ENCODE measurements around the gene CYGB.

The CYGB gene

DNA sequence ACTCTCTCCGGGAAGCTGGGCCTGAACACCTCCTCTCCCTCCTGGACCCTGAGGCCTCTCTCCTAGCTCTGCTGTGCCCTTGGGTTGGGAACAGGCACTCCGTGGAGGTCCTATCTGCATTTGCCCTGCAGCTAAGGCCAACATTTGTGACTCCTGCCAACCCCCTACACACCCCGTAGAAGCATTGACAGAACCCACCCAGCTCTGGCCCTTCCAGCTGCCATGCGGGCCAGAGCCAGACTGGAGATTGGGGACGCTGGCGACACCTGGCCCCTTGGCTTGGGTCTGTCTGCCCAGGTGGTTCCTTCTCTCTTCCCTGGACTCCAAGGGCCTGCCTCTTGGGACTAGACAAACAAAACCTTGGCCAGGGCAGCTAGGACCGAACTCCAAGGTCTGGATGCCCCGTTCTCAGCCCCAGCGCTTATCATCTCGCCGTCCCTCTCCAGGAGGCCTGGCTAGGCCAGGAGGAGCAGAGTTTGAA lies 35.6 kb downstream of the CYGB start:
- no peak for DNase-seq (ENCODE audit: low read depth in 3 of 3, low spot score in 1 of 3)

DNA sequence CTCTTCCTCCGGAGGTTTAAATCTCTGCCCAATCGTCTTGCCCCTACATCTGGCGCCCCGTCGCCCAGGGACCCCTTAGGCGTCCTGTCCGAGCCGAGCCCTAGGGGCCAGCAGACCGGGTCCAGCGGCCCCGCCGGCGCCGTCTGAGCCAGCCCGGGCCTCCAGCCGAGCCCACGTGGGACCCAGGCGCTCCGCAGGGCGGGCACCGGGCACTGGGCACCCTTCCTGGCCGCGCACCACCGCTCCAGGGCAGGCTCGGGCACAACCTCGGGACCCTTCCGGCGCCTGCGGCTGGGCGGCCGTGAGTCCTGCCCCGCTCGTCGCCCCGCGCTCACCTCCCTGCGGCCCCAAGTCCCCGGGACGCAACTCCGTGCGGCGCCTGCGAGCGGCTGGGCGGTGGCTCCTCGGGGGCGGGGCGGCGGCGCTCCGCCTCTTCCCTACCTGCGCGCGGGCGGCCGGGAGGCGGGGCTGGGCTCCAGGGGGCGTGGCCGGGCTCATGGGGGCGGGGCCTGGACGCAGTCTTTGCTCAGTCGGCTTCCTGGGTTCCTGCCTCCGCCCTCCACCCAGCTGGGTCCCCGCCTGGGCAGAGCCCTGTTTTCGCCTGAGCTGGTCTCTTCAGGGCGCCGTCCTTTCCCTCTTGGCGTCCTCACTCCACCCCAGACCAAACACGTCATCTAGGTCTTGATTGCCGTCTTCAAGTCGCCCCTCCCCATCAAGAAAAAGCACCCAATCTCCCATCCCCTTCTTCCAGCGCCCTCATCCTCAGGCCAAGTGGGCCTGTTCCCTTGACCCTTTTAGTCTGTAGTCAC lies 36.3 kb downstream of the CYGB start, which contains the start of gene RHBDF2:
Gene RHBDF2, minus strand, starts transcription at position 406 of the 809 bp plus-strand sequence. CDS start 19,899 bp downstream, outside the sequence.
- peak; percentile 92 to 99 (median 97) for DNase-seq (ENCODE audit: low read depth in 3 of 3, low spot score in 1 of 3)

DNA sequence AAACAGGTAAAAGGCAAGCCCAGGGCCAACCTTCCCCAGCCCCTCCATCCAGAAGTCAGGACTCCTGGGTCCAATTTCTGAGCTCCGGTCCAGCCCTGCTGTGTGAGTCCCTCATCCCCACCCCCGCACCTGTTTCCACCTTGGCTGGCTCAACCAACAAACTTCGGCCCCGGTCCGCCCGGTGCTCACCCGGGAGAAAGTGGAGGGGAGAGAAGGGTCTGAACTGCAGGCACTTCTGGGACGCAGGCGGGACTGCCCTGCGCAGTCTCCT lies 36.8 kb downstream of the CYGB start:
- DNase-seq (ENCODE audit: low read depth in 3 of 3, low spot score in 1 of 3): no peak

DNA sequence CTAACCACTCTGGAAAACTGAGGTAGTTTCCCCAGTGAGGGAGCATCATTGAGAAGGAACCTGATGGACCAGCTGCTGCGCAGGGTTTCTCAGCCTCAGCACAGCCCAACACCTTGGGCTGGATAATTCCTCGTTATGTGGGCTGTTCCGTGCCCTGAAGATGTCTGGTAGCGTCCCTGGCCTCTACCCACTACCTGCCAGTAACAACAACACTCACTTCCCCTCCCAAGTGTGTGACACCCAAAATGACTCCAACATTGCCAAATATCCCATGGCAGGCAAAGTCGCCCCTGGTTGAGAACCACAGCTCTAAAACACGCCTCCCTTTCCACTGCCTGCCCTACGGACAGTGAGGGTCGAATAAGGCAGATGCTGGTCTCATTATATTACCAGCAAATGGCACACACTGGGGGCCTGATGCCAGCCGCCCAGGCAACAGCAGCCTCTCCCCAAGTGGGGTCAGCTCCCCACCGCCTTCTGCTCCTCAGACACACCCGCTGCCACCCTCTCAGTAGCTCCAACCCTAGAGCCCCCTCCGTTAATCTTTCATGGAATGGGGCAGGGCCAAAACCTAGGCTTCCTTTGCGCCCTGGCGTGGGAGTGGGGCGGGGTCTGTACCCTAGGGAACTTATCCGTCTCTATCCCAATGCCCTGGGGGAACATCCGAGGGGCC lies 37.3 kb downstream of the CYGB start:
- no peak for DNase-seq (ENCODE audit: low read depth in 3 of 3, low spot score in 1 of 3)

DNA sequence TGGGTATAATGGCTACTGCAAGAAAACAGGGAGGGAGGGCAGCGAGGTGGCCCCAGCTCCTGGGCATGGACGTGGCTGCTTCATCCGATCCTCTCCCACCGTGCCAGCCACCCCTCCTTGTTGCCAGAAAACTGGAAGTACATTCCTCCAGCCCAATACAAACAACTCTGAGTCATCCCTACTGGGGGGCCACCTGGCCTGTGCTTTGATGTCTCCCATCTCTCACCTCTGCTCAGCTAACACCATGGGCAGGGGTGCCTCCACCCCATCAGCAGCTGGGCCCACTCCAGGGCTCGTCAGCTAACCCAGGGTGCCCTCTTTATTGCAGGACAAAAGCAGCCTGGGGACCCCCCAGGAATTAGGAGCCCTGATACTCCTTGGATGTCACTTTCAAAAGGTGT lies 38.2 kb downstream of the CYGB start:
- no peak for DNase-seq (ENCODE audit: low read depth in 3 of 3, low spot score in 1 of 3)

DNA sequence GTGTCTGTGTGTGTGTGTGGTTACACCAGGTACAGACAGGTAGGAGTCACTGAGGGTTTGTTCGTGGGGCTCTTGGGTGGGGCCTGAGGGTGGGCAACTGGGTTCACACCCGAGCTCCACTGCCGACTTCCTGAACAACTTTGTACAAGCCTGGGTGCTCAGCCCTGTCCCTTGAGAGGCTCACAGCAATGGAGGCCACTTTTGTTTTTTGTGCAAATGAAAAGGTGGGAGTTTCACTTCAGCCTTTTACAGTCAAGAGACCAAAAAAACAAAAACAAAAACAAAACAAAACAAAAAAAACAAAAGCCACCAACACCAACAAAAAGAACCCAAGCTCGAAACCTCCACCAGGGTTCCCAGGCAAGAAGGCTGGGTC lies 38.6 kb downstream of the CYGB start:
- DNase-seq (ENCODE audit: low read depth in 3 of 3, low spot score in 1 of 3): no peak

DNA sequence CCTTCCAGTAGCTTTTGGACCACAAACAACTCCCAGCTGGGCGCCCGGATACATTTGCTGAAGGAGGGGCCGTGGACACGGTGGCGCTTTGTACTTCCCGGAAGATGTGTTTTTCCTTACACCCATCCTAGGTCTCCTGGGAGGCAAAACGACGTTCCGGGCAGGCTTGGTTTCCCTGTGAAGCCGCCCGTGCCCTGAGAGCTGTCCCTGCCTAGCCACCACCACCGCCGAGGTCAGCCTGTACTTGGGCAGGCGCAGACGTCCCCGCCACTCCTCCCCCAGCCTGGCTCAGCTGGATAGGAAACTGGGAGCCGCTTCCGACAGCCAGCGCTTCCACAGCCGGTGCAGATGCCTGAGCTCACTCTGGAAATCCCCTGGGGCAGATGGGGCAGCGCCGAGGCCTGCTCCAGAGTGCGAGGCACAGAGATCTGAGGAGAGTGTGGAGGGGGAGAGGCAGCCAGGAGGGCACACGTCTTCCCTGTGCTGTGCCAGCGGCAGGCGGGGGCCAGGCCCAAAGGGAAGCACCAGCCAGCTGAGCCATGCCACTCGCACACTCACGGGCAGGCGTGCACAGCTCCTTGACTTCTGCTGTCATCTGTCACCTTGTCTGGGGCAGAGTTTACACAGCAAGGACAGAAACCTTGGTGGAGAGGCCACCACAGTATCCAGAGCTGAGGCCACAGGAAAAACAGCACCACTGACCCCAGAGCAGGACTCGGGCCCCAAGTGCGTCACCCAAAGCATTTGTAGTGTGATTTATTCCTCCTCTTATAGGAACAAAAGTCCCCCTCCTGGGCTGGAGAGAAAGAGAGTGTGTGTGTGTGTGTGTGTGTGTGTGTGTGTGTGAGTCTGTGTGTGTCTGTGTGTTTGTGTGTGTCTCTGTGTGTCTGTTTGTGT lies 39.3 kb downstream of the CYGB start:
- DNase-seq (ENCODE audit: low read depth in 3 of 3, low spot score in 1 of 3): no peak

DNA sequence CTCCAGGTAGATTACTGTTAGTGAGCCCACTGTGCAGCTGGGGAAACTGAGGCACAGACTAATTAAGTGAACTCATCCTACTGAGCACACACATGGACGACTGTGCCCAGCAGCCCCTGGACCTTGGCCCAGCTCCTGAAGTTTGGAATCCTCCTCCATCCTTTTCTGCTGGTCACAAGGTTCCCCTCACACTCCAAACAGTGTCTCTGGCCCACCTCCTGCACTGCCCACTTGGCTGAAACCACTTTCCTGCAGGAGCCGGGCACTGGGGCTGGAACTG lies 39.9 kb downstream of the CYGB start:
- DNase-seq (ENCODE audit: low read depth in 3 of 3, low spot score in 1 of 3): no peak

DNA sequence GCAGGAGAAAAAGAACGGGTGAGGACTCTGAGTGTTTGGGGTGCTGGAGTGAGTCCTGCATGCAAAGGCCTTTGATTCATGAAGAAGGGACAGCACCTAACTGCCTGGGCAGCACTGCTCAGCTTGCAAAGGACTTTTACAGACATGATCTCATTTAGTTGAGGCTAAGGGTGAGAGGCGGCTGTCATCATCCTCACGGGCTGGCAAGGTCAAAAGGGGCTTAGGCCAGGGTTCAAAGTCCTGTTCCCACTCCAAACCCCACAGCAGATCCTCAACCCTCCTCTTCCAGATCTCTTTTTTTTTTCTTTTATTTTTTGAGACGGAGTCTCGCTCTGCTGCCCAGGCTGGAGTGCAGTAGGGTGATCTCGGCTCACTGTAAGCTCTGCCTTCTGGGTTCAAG lies 41.0 kb downstream of the CYGB start:
- no peak for DNase-seq (ENCODE audit: low read depth in 3 of 3, low spot score in 1 of 3)

DNA sequence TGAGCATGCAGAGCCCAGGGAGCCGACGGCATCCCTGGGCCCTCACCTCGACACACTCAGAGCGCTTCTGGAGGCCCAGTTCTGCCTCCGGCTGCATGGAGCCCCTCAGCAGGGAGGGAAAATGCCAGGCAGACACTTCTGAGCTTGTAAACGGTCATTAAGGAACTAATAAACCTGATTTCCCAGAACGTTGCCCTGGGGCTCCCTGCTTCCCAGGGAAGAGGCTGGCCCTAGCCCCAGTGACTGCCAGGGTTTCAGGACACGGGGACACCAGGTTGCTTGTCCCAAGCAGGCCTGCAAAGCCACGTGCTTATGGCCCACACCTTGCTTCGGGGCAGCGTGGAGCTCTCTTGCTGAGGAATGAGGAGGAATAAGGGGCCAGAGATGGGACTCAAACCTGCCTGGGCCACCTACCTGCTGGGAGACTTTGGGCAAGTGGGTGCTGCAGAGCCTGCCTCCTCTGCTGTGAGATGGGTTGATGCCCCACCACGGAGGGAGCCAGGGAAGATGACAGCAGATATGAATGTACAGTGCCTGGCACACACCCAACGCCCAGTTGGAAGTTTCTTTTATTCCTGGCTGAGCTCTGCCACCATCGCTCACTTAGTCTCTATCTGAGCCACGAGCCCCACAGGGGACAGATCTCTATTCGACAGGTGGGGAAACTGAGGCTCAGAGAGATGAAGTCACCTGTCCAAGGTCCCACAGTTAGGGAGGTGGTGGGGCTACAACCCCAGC lies 41.7 kb downstream of the CYGB start:
- no peak for DNase-seq (ENCODE audit: low read depth in 3 of 3, low spot score in 1 of 3)

DNA sequence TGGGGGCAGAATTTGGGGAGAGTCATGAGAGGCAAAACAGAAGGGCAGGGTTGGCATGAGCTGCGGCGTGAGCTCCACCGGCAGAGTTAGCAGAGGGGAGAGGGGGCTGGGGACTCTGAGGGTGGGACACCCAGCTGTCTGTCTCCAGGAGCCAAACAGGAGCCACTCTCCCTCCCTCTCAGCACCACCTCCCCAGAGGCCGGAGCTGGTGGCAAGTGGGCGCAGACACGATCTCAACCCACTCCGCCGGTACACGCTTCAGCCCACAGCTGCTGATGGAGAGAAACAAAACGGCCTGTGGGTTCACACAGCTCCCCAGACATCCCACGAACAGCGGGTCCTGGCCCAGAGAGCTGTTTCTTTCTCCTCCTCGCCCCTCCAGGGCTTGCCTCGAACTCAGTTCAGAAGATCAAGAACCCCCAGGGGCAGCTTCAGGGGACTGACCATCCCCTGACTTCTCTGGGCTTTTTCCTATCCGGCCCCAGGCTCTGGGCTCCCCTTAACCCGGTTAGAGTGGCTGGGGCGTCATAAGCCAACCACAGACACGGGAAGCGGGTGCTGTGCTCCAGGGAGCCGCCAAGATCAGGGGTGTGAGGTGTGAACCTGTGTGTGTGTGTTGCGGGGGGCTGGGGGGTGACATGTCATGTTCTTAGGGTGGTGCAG lies 43.9 kb downstream of the CYGB start:
- no peak for DNase-seq (ENCODE audit: low read depth in 3 of 3, low spot score in 1 of 3)

DNA sequence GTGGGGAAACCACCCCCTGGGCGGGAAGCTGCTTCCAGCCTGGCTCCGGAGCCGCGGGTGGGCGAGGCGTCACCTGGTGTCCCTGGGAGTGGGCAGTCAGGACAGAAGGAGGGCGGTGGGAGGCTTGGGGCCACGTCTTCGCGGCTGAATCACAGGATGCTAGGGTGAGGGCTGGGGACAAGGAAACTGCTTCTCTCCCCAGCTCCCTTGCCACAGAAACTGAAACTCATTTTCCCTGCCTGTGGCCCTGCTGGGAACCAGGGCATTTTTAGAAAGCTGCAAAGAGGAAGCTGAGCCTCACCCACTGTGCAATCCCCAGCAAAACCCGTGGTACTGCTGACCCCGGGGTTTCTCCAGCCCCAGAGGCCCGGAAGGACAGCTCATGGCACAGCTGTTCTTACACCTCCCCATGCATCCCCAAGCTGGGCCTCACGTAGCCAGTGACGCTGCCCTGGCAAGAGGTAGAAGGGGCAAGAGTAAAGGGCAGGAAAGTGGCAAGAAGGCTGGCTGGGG lies 44.5 kb downstream of the CYGB start:
- DNase-seq (ENCODE audit: low read depth in 3 of 3, low spot score in 1 of 3): no peak

DNA sequence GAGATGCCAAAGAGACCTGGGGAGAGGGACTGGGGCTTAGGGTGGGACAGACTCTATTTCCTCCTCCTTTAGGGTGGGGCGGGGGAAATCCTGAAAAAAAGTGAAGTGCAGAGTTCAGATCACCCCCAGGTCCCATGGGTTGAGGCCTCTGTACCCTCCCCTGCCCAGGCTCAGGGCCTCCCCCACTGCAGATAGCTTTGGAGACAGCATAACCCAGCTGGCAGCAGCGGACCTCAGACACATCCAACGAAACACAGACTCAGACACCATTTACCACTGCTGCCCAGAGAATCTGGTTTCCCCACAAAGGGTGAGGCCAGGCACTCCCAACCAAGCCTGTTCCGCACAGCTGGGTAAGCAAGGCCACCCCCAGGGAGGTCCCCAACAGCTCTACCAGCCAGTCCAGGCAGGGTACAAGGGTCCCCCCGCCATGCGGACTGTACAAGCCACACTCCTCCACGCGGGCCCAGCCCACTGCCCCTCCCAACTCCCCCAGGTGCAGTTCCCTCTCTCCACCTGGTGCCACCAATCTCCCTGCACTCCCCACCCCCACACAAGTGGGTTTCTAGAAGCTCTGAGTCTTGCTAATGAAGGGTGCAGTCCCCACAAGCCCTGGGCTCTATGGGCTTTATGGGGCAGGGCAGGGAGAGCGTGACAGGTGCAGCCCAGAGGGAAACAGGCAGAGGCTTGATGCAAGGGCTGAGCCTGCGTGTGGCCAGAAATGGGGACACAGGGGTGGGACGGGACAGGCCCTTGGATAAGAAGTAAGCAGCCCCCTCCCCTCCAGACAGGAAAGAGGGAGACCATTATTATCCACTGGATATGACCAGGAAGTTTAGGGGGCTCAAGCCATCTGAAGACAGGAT lies 45.2 kb downstream of the CYGB start:
- no peak for DNase-seq (ENCODE audit: low read depth in 3 of 3, low spot score in 1 of 3)

DNA sequence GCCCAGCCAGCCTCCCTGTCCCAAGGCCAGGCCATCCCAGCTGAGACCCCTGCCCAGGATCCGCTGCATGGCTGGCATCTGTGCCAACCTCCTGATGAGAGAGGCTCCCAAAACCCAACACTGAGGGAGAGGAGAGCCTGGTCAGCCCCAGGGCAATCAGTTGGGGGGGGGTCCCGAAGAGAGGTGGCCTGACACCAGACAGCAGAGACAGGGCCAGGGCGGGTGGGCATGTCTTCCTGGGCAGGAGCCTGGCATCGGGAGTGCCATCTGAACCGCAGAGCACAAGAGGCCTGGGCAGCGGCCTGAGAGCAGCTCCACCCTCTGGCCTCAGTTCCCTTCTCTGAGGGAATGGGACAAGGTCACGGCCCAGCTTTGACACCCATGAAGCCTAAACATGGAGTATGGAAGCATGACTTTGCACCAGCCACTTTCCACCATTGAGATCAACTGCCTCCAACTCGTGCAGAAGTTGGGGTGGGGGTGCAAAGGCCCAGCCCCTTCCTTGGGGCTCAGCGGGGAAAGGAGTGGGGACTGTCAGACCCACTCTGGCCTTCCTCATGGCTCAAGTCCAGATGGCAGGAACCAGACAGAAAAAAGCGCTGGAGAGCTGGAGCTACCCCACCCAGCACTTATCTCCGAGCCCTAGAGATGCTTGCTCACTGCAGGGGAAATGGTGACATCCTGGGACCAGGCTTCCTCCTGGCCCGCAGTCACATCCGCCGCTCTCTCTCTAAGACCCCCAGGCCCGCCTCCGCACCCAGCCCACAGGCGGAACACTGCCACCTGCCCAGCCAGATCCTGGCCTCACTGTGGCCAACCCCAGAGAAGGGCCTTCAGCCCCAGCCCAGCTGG lies 46.0 kb downstream of the CYGB start:
- DNase-seq (ENCODE audit: low read depth in 3 of 3, low spot score in 1 of 3): no peak

DNA sequence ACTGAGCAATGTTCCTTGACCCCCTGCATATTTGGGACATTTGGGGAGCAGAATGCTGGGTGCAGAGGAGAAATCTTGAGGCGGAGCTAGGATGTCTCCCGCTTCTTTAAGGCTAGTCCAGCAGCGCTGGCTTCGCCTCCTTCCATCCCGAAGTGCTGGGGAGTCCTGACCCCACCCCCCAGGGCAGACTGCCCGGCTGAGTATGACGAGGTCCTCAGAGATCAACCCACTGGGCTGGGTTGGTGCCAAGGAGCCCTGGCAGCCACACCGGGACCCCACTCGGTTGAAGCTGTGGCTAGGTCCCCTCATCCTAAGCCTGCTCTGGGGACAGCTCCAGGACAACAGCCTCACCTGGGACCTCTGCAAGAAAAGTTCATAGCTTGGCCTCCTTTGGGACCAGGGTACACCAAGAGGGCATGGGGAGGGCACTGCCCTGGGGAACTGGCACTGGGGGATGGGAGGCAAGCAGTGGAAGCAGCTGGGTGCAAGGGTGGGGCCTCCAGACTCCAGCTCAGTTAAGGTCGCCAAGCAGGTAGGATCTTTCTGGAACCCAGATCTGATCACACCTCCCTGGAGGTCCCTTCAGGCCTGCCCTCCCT lies 47.3 kb downstream of the CYGB start:
- DNase-seq (ENCODE audit: low read depth in 3 of 3, low spot score in 1 of 3): no peak

DNA sequence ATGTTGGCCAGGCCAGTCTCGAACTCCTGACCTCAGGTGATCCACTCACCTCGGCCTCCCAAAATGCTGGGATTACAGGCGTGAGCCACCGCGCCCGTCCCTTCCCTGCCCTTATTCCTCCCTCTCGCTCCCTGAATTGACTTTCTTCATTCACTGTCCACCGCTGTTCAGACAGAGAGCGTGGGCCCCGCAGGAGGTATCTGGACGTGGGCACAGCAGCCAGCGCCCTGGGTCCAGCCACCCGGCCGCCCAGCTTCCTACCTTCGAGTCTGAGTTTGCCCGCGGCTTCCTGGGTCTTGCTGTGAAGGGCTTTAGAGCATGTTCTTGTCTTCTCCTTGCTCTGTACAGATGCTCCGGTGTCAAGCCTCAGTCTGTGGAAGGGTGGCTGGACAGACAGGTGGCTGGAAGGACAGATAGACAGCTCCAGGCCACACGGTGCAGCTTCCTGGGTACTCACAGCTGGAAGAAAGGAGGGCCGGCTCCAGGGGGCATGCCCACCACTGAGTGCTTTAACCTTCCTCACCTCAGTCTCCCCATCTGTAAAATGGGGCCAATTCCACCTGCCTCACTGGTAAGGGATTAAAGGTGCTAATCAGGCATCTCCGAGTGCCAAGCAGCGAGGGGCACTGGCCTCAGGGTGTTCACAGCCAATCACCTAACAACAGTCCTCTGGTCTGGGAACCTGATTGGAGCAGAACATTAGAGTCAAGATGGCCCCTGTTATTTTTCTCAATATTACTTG lies 49.9 kb downstream of the CYGB start:
- no peak for DNase-seq (ENCODE audit: low read depth in 3 of 3, low spot score in 1 of 3)

DNA sequence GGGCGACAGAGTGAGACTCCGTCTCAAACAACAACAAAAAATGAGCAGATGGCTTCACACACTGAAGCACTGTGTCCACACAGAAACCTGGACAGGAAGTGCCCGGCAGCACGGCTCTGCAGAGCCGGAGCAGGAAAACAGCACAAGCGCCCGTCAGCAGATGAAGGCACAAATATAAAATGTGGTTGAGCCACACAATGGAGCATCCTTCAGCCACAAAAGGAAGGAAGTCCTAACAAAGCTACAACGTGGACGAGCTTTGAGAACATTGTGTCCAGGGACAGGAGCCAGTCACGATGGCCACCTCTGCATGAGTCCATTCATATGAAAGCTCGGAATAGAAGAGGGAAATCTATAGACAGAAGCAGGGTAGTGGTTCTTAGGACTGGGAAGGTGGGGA lies 51.9 kb downstream of the CYGB start:
- DNase-seq (ENCODE audit: low read depth in 3 of 3, low spot score in 1 of 3): no peak

Data from stimulated activated CD4-positive, alpha-beta T cell treated with anti-CD3 and anti-CD28 coated beads, TNF-alpha, amount 100 ng/mL, for 1 hour (primary cell).